ENCODE data around the gene GNPTAB. TPM values are rescaled to one million over a fixed set of nuclear protein-coding genes. Genes with fewer than 3 reads are reported as not detected.

Gene GNPTAB
- total RNA-seq, 1 experiment from 2014 or later, result 14.8 TPM

DNA sequence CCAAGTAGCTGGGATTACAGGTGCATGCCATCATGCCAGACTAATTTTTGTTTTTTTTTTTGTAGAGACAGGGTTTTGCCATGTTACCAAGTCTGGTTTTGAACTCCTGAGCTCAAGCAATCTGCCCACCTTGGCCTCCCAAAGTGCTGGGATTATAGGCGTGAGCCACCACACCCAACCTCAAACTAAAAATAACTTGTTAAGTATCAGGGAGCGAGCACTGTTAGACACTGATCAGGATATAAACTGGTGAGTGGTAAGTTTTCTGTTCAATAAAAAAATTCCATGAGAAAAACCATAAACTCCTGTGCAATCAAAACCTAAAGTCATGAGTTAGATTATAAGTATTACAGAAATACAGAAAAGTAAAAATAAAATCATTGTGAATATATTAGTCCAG lies 46.9 kb downstream of the GNPTAB start:
- BruUV-seq (replicated peaks), result no TSS peak
- H3K4me3 Mint-ChIP-seq (ENCODE audit: unreplicated experiment), result no peak overlapping the region

DNA sequence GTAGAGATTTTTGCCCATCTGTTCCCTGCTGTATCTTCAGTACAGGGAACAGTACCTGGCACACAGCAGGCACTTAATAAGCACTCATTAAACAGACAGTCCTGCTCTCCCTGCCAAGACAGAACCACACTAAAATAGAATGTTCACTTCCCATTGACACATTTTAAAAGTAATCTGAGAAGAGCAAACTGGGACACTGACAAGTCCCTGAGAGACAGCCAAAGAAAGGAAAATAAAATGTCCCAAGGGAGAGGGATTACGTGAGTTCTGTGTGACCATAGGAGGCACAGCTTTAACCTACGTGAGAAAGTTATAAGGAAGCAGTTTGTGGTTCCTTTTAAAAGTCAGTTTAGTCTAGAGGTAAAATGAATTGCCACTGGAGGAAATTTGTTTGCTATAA lies 47.6 kb downstream of the GNPTAB start:
- ChIA-PET POLR2A (no interaction called here), CTCF (interaction anchor here (0.6 to 2.4 kb wide), 7 partner anchors 9 to 285 kb away, joined by 3 to 13 read pairs (median 3); no protein-coding TSS in a partner anchor)
- H3K27ac Mint-ChIP-seq (ENCODE audit: low read depth, unreplicated experiment), result no peak overlapping the region
- no peaks in the 10 kb centered on the region for H3K27me3 Mint-ChIP-seq (ENCODE audit: insufficient read depth, unreplicated experiment)
- intact Hi-C loops (cut with micrococcal nuclease), result no loop called here
- H3K4me3 Mint-ChIP-seq (ENCODE audit: unreplicated experiment), result no peak overlapping the region
- BruUV-seq (replicated peaks), result no TSS peak
- no peaks in the 10 kb centered on the region for H3K9me3 Mint-ChIP-seq (ENCODE audit: unreplicated experiment)
- H3K4me1 Mint-ChIP-seq (ENCODE audit: insufficient read depth, unreplicated experiment), result no peaks in the 10 kb centered on the region
- no peak for DNase-seq (ENCODE audit: unreplicated experiment)
- H3K36me3 Mint-ChIP-seq (ENCODE audit: insufficient read depth, unreplicated experiment), result peaks cover 7% of the 10 kb centered on the region
- TF ChIP-seq, protein P1, sequence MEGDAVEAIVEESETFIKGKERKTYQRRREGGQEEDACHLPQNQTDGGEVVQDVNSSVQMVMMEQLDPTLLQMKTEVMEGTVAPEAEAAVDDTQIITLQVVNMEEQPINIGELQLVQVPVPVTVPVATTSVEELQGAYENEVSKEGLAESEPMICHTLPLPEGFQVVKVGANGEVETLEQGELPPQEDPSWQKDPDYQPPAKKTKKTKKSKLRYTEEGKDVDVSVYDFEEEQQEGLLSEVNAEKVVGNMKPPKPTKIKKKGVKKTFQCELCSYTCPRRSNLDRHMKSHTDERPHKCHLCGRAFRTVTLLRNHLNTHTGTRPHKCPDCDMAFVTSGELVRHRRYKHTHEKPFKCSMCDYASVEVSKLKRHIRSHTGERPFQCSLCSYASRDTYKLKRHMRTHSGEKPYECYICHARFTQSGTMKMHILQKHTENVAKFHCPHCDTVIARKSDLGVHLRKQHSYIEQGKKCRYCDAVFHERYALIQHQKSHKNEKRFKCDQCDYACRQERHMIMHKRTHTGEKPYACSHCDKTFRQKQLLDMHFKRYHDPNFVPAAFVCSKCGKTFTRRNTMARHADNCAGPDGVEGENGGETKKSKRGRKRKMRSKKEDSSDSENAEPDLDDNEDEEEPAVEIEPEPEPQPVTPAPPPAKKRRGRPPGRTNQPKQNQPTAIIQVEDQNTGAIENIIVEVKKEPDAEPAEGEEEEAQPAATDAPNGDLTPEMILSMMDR (IDR thresholded peaks at IDR 0.05; ENCODE audit: unreplicated experiment), result no peak

More for the DNA sequence above, 46.9 kb downstream of the GNPTAB start:
- Mint-ChIP-seq H3K9me3 (ENCODE audit: unreplicated experiment) (no peaks in the 10 kb centered on the region), H3K4me1 (ENCODE audit: insufficient read depth, unreplicated experiment) (no peaks in the 10 kb centered on the region), H3K36me3 (ENCODE audit: insufficient read depth, unreplicated experiment) (peaks cover 9% of the 10 kb centered on the region), H3K27me3 (ENCODE audit: insufficient read depth, unreplicated experiment) (no peaks in the 10 kb centered on the region), H3K27ac (ENCODE audit: low read depth, unreplicated experiment) (no peak overlapping the region)
- ChIA-PET CTCF (interaction anchor here (0.7 to 2.4 kb wide), 8 partner anchors 8 to 56 kb away, joined by 3 to 13 read pairs (median 3); no protein-coding TSS in a partner anchor), POLR2A (no interaction called here)
- TF ChIP-seq, protein P1 (IDR thresholded peaks at IDR 0.05; ENCODE audit: unreplicated experiment), result no peak
- intact Hi-C loops (cut with micrococcal nuclease), result no loop called here
- no peak for DNase-seq (ENCODE audit: unreplicated experiment)

DNA sequence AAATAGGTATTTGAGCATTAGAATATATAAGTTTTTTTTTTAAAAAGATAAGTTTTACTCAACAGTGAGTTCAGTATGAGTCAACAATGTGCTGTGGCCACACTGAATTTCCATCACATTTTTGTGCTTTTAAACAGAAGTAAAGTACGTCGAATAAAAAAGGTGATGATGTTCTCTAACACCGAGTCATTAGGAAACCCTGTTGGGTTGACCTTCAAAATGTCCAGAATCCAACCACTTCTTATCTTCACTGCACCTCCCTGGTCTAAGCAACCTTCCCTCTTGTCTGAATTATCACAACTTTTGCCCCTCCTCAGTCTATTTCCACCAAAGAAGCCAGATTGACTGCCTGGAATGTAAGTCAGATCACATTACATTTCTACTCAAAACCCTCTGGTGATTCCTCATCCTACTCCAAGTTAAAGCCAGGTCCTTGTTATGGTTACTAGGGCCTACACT lies 48.5 kb downstream of the GNPTAB start:
- Mint-ChIP-seq H3K27me3 (ENCODE audit: insufficient read depth, unreplicated experiment) (no peaks in the 10 kb centered on the region), H3K4me3 (ENCODE audit: unreplicated experiment) (no peak overlapping the region), H3K9me3 (ENCODE audit: unreplicated experiment) (no peaks in the 10 kb centered on the region), H3K36me3 (ENCODE audit: insufficient read depth, unreplicated experiment) (peaks cover 7% of the 10 kb centered on the region), H3K27ac (ENCODE audit: low read depth, unreplicated experiment) (no peak overlapping the region), H3K4me1 (ENCODE audit: insufficient read depth, unreplicated experiment) (no peaks in the 10 kb centered on the region)
- TF ChIP-seq, protein P1 (IDR thresholded peaks at IDR 0.05; ENCODE audit: unreplicated experiment), result no peak
- CTCF ChIA-PET, result interaction anchor here (1.7 to 4.2 kb wide), 3 partner anchors 10 to 48 kb away, joined by 11 to 24 read pairs (median 19); partner anchors contain the start of gene GNPTAB
- no peak for DNase-seq (ENCODE audit: unreplicated experiment)
- POLR2A ChIA-PET, result interaction anchor here (0.7 to 0.8 kb wide), 2 partner anchors 43 to 262 kb away, joined by 3 to 5 read pairs; no protein-coding TSS in a partner anchor
- BruUV-seq (replicated peaks), result no TSS peak
- intact Hi-C loops (cut with micrococcal nuclease), result no loop called here

DNA sequence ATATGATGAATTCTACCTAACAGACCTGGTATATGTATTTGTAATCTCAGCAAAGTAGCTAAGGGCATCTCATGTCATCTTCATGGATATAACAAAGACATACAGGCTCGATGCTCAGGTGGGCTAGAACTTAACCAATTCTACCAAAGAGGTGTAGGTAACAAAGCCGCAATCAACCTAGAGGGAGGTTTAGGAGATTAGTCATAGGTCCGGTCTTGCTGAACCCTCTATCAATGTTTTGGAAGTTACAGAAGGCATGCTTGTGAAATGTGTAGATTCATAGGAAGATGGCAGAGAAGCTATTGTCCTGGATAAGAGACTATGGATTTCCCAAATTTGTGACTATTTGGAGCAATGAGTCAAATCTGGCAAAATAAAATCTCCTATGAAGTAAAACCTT lies 48.9 kb downstream of the GNPTAB start:
- ChIA-PET CTCF (interaction anchor here (1.7 to 4.2 kb wide), 3 partner anchors 9 to 48 kb away, joined by 11 to 24 read pairs (median 19); partner anchors contain the start of gene GNPTAB), POLR2A (interaction anchor here (0.7 to 0.8 kb wide), 2 partner anchors 43 to 262 kb away, joined by 3 to 5 read pairs; no protein-coding TSS in a partner anchor)
- Mint-ChIP-seq H3K27ac (ENCODE audit: low read depth, unreplicated experiment) (no peak overlapping the region), H3K4me3 (ENCODE audit: unreplicated experiment) (no peak overlapping the region), H3K9me3 (ENCODE audit: unreplicated experiment) (no peaks in the 10 kb centered on the region), H3K36me3 (ENCODE audit: insufficient read depth, unreplicated experiment) (peaks cover 7% of the 10 kb centered on the region), H3K27me3 (ENCODE audit: insufficient read depth, unreplicated experiment) (no peaks in the 10 kb centered on the region), H3K4me1 (ENCODE audit: insufficient read depth, unreplicated experiment) (no peaks in the 10 kb centered on the region)
- TF ChIP-seq, protein P1 (IDR thresholded peaks at IDR 0.05; ENCODE audit: unreplicated experiment), result no peak
- no TSS peak for BruUV-seq (replicated peaks)
- DNase-seq (ENCODE audit: unreplicated experiment), result no peak
- intact Hi-C loops (cut with micrococcal nuclease), result no loop called here
